DND-41 (cell line): ENCODE data around the gene PMAIP1.

Source experiments
- EZH2 ChIP-seq: IDR thresholded peaks from 3 replicates; pipeline ENCODE4 v1.6.1; 2012; ENCODE audit warnings: borderline replicate concordance, low read depth, mild to moderate bottlenecking, moderate library complexity, low read length, inconsistent platforms; ENCODE audit not compliant: severe bottlenecking
- TF ChIP-seq, protein P1 (sequence below): IDR thresholded peaks from 2 replicates; pipeline ENCODE4 v1.5.1; 2012; ENCODE audit warnings: borderline replicate concordance, low read length, moderate library complexity, mild to moderate bottlenecking; ENCODE audit not compliant: poor library complexity, severe bottlenecking; ENCODE audit errors: extremely low read depth

DNA sequence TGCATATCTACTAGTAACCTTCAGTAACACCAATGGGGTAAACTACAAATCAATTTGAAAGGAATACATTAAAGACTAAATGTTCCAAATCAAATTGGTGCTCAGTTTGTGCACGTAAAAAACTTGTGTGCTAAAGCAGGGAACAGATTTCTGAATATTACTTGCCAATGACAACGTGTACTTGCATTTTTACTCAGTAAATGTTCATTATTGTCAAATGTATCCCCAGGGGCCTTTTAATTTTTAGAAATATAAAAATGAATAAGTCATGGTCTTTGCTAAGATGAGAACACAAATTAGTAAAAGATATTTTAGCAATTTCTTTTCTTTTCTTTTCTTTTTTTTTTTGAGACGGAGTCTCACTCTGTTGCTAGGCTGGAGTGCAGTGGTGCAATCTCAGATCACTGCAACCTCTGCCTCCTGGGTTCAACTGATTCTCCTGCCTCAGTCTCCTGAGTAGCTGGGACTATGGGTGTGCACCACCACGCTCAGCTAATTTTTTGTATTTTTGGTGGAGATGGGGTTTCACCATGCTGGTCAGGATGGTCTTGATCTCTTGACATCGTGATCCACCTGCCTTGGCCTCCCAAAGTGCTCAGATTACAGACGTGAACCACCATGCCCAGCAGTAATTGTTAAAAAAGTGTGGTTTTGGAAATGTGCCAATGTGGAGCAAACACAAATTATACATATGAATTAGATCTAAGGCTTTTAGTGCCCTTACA lies 52.6 kb downstream of the PMAIP1 start:
- TF ChIP-seq, protein P1, sequence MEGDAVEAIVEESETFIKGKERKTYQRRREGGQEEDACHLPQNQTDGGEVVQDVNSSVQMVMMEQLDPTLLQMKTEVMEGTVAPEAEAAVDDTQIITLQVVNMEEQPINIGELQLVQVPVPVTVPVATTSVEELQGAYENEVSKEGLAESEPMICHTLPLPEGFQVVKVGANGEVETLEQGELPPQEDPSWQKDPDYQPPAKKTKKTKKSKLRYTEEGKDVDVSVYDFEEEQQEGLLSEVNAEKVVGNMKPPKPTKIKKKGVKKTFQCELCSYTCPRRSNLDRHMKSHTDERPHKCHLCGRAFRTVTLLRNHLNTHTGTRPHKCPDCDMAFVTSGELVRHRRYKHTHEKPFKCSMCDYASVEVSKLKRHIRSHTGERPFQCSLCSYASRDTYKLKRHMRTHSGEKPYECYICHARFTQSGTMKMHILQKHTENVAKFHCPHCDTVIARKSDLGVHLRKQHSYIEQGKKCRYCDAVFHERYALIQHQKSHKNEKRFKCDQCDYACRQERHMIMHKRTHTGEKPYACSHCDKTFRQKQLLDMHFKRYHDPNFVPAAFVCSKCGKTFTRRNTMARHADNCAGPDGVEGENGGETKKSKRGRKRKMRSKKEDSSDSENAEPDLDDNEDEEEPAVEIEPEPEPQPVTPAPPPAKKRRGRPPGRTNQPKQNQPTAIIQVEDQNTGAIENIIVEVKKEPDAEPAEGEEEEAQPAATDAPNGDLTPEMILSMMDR, result no peak
- TF ChIP-seq EZH2, result no peak
